Smooth muscle cell (in vitro differentiated cells): Measurements from ENCODE around the gene TNFSF4. TPM values are rescaled to one million over a fixed set of nuclear protein-coding genes. Genes with fewer than 3 reads are reported as not detected.

Experiments
- DNase-seq: peaks from one replicate; lab custom pipeline; 2025; ENCODE audit not compliant: unreplicated experiment; lab: John Stamatoyannopoulos, UW
- H2AFZ ChIP-seq: fragments of 200-600 bp; sonication (generic); 2 replicates; pipeline ENCODE4 v1.6.0; 2016; ENCODE audit warnings: antibody characterized with exemption, low read depth, mild to moderate bottlenecking
- H3F3A ChIP-seq: fragments of 200-600 bp; sonication (generic); 2 replicates; pipeline ENCODE4 v1.6.0; 2017; ENCODE audit warnings: antibody characterized with exemption, low read depth
- H3K27ac ChIP-seq: fragments of 200-600 bp; sonication (generic); 2 replicates; pipeline ENCODE4 v1.5.1; 2016; ENCODE audit warnings: low read depth, mild to moderate bottlenecking
- H3K27me3 ChIP-seq: fragments of 200-600 bp; sonication (generic); 2 replicates; pipeline ENCODE4 v1.6.1; 2016; ENCODE audit warnings: low read depth, mild to moderate bottlenecking
- H3K36me3 ChIP-seq: fragments of 200-600 bp; sonication (generic); 2 replicates; pipeline ENCODE4 v1.5.1; 2016; ENCODE audit warnings: low read depth
- H3K4me1 ChIP-seq: fragments of 200-600 bp; sonication (generic); 2 replicates; pipeline ENCODE4 v1.5.1; 2016; ENCODE audit warnings: low read depth
- H3K4me2 ChIP-seq: fragments of 200-600 bp; sonication (generic); 2 replicates; pipeline ENCODE4 v1.6.0; 2016; ENCODE audit warnings: mild to moderate bottlenecking
- H3K4me3 ChIP-seq: fragments of 200-600 bp; sonication (generic); 2 replicates; pipeline ENCODE4 v1.5.1; 2016; ENCODE audit warnings: mild to moderate bottlenecking
- H3K79me2 ChIP-seq: fragments of 200-600 bp; sonication (generic); 2 replicates; pipeline ENCODE4 v1.6.0; 2016; ENCODE audit warnings: low read depth, mild to moderate bottlenecking
- H3K9ac ChIP-seq: fragments of 200-600 bp; sonication (generic); 2 replicates; pipeline ENCODE4 v1.6.0; 2016; ENCODE audit warnings: low read depth
- H3K9me3 ChIP-seq: fragments of 200-600 bp; sonication (generic); replicated peaks from 2 replicates; pipeline ENCODE4 v1.5.1; 2016; ENCODE audit warnings: low read depth
- H4K20me1 ChIP-seq: fragments of 200-600 bp; sonication (generic); 2 replicates; pipeline ENCODE4 v1.6.0; 2016; ENCODE audit warnings: low read depth
- CTCF ChIP-seq: fragments of 200-600 bp; sonication (generic); IDR thresholded peaks from 2 replicates; pipeline ENCODE4 v1.5.1; 2017; ENCODE audit warnings: borderline replicate concordance, mild to moderate bottlenecking, antibody characterized with exemption; ENCODE audit not compliant: insufficient read depth, poor library complexity, severe bottlenecking
- WGBS: methylation state at CpG from one replicate; pipeline ENCODE4 v1.1.7; 2016; ENCODE audit warnings: low lambda C conversion rate; 5-methylcytosine and 5-hydroxymethylcytosine counted together
- polyA plus RNA-seq: library from polyadenylated mRNA; unstranded; fragments of >200 nt; fragmentation: Nextera tagmentation; extraction: Ambion mirVana; gene quantifications from 2 replicates; pipeline ENCODE4 v1.2.1, GENCODE V29; 2016
- total RNA-seq: library from RNA; depleted of rRNA; stranded (reverse); fragments of >200 nt; gene quantifications from 2 replicates; pipeline ENCODE4 v1.2.3, GENCODE V29; 2014

TNFSF4 gene
- total and polyA plus RNA-seq, 2 experiments from 2014 or later: 1.0 to 4.5 TPM

- Histone ChIP-seq H3K4me2 (no peak overlapping the region), H3K4me1 (no peaks in the 10 kb centered on the region), H3K36me3 (no peaks in the 10 kb centered on the region), H3K27me3 (no peaks in the 10 kb centered on the region), H3K79me2 (no peaks in the 10 kb centered on the region), H3K9ac (no peak overlapping the region), H3F3A (no peaks in the 10 kb centered on the region), H3K27ac (no peak overlapping the region), H3K4me3 (no peak overlapping the region), H4K20me1 (no peaks in the 10 kb centered on the region), H3K9me3 (no peaks in the 10 kb centered on the region), H2AFZ (no peak overlapping the region)
- 38% methylated on average over 5 of the region's 5 CpGs for WGBS
- TF ChIP-seq CTCF: peak; percentile 64
- DNase-seq: no peak
Observed at GRCh38 chr1:173202424-173203145, 4.5 kb downstream of the TNFSF4 start.

DNA sequence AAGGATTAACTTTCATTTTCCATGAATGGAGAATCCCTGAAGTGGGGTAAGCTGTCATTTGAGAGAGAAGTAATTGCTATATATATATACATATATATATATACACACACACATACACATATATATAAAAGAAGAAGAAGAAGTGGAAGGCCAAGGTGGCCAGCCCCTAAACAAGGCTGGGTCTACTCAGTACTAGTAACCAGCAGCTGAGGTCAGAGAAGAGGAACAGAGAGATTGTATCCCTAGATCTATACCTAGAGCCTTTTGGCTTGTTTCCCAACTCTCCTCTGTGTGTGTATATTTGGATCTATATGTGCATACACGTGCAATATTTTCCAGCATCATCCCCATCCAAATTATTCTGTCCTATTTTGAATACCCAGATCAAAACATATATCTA is 5.2 kb downstream of the TNFSF4 start:
- no peaks in the 10 kb centered on the region for H3K79me2 ChIP-seq
- H4K20me1 ChIP-seq: no peaks in the 10 kb centered on the region
- no peaks in the 10 kb centered on the region for H3K36me3 ChIP-seq
- no peak overlapping the region for H3K9ac ChIP-seq
- no peak overlapping the region for H3K4me2 ChIP-seq
- no peaks in the 10 kb centered on the region for H3K27me3 ChIP-seq
- no peaks in the 10 kb centered on the region for H3F3A ChIP-seq
- no peak overlapping the region for H2AFZ ChIP-seq
- TF ChIP-seq CTCF: no peak
- H3K4me1 ChIP-seq: no peaks in the 10 kb centered on the region
- no peak for DNase-seq
- H3K27ac ChIP-seq: no peak overlapping the region
- H3K4me3 ChIP-seq: no peak overlapping the region
- WGBS: 100% methylated on average over 1 of the region's 1 CpG
- no peaks in the 10 kb centered on the region for H3K9me3 ChIP-seq

GRCh38 chr1:173195596-173196088 is 11.5 kb downstream of the TNFSF4 start:
- no peak overlapping the region for H2AFZ ChIP-seq
- no peaks in the 10 kb centered on the region for H3F3A ChIP-seq
- no peaks in the 10 kb centered on the region for H3K4me1 ChIP-seq
- no peak overlapping the region for H3K4me2 ChIP-seq
- no peaks in the 10 kb centered on the region for H3K36me3 ChIP-seq
- H3K4me3 ChIP-seq: no peak overlapping the region
- 97% methylated on average over 5 of the region's 5 CpGs for WGBS
- H3K27me3 ChIP-seq: no peaks in the 10 kb centered on the region
- H3K79me2 ChIP-seq: no peaks in the 10 kb centered on the region
- H3K9me3 ChIP-seq: no peaks in the 10 kb centered on the region
- no peak for TF ChIP-seq CTCF
- no peak overlapping the region for H3K27ac ChIP-seq
- DNase-seq: no peak
- no peaks in the 10 kb centered on the region for H4K20me1 ChIP-seq
- H3K9ac ChIP-seq: no peak overlapping the region

DNA sequence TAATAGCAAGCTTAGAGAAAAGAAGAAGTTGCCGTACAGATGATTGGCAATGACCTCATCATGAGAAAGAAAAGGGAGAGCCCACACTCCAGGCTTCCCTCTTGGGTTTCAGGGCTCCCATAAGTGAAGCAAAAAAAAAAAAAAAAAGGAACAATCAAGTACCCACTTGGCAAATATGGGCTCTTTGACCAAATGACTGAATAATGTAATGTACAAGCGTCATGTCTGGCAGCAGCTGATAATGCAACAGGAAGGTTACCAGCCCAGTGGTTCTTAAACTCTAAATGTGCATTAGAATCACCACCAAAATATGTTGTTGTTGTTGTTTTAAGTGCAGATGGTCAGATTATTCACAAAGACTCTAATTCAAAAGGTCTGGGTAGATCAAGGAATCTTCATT is 13.5 kb downstream of the TNFSF4 start:
- no peak overlapping the region for H3K4me3 ChIP-seq
- no peak overlapping the region for H3K4me2 ChIP-seq
- H3K9me3 ChIP-seq: no peaks in the 10 kb centered on the region
- TF ChIP-seq CTCF: no peak
- H4K20me1 ChIP-seq: no peaks in the 10 kb centered on the region
- no peaks in the 10 kb centered on the region for H3K79me2 ChIP-seq
- 88% methylated on average over 2 of the region's 2 CpGs for whole genome bisulfite sequencing
- no peaks in the 10 kb centered on the region for H3K4me1 ChIP-seq
- H2AFZ ChIP-seq: no peak overlapping the region
- no peaks in the 10 kb centered on the region for H3K27me3 ChIP-seq
- no peaks in the 10 kb centered on the region for H3F3A ChIP-seq
- H3K36me3 ChIP-seq: no peaks in the 10 kb centered on the region
- H3K27ac ChIP-seq: no peak overlapping the region
- no peak for DNase-seq
- no peak overlapping the region for H3K9ac ChIP-seq
